Nephron progenitor cell (in vitro differentiated cells): Measurements from ENCODE around the gene LARP1.

Experiments
- DNase-seq: peaks from one replicate; pipeline ENCODE4 v3.0.0; 2021
- H3K27ac Mint-ChIP-seq: 2 replicates; pipeline ENCODE4 v1.8.0; 2021; ENCODE audit warnings: mild to moderate bottlenecking, moderate library complexity, mixed read lengths
- H3K27me3 Mint-ChIP-seq: 2 replicates; pipeline ENCODE4 v1.8.0; 2021; ENCODE audit warnings: mild to moderate bottlenecking, low read depth, mixed read lengths; ENCODE audit not compliant: poor library complexity
- H3K36me3 Mint-ChIP-seq: 2 replicates; pipeline ENCODE4 v1.8.0; 2021; ENCODE audit warnings: low read depth, mixed read lengths
- H3K4me1 Mint-ChIP-seq: 2 replicates; pipeline ENCODE4 v1.8.0; 2021; ENCODE audit warnings: mixed read lengths
- H3K4me3 Mint-ChIP-seq: 2 replicates; pipeline ENCODE4 v1.8.0; 2021; ENCODE audit warnings: mild to moderate bottlenecking, moderate library complexity, mixed read lengths
- H3K9me3 Mint-ChIP-seq: 2 replicates; pipeline ENCODE4 v1.8.0; 2021; ENCODE audit warnings: mild to moderate bottlenecking, moderate library complexity, mixed read lengths
- TF ChIP-seq, protein P1 (sequence below): fragments of 200-600 bp; sonication (generic); IDR thresholded peaks from 2 replicates; pipeline ENCODE4 v1.5.0; 2021; ENCODE audit warnings: antibody characterized with exemption

LARP1 gene

DNA sequence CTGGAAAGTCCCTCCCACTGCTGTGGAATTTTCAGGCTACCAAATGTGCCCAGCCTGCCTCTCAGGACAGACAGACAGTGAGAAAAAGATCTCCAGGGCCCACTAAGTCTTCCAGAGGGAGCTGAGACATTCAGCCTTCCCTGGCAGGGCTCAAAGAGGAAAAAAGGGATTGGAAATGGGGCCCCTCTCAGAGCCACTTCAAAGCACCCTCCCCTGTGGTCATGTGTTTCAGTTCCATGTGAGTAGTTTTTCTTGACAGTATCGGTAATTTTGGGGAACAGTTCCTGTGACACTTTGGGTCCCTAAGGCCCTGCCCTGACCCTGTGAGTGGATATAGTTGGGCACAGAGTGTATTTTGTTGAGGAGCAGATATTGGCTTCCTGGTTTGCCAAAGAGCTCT is 25.0 kb downstream of the LARP1 start:
- peak overlapping the region; percentile 72 for H3K27ac Mint-ChIP-seq
- no peaks in the 10 kb centered on the region for H3K9me3 Mint-ChIP-seq
- no peaks in the 10 kb centered on the region for H3K27me3 Mint-ChIP-seq
- DNase-seq = no peak
- TF ChIP-seq, protein P1, sequence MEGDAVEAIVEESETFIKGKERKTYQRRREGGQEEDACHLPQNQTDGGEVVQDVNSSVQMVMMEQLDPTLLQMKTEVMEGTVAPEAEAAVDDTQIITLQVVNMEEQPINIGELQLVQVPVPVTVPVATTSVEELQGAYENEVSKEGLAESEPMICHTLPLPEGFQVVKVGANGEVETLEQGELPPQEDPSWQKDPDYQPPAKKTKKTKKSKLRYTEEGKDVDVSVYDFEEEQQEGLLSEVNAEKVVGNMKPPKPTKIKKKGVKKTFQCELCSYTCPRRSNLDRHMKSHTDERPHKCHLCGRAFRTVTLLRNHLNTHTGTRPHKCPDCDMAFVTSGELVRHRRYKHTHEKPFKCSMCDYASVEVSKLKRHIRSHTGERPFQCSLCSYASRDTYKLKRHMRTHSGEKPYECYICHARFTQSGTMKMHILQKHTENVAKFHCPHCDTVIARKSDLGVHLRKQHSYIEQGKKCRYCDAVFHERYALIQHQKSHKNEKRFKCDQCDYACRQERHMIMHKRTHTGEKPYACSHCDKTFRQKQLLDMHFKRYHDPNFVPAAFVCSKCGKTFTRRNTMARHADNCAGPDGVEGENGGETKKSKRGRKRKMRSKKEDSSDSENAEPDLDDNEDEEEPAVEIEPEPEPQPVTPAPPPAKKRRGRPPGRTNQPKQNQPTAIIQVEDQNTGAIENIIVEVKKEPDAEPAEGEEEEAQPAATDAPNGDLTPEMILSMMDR = no peak
- no peak overlapping the region for H3K4me3 Mint-ChIP-seq
- peaks cover 6% of the 10 kb centered on the region for H3K36me3 Mint-ChIP-seq
- peaks cover 62% of the 10 kb centered on the region for H3K4me1 Mint-ChIP-seq

DNA sequence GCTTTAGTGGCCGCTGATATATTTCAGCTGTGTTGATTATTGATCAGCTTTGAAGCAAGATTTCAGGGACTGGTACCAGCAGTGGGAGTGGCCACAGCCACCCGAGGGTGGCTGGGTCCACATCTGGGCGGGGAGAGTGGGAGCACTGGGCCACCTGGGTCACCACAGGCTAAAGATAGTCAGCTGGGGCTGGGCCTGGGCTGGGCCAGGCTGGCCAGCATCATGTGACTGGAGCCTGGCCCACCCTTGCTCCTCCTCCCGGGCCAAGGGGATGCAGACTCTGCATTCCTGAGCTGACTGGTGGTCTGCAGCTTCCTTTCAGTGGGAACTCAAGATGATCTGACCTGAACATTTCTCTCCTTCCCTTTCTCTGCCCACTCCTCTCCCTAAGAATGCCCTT is 27.1 kb downstream of the LARP1 start:
- H3K36me3 Mint-ChIP-seq = peaks cover 6% of the 10 kb centered on the region
- peak overlapping the region; percentile 46 for H3K27ac Mint-ChIP-seq
- no peak for DNase-seq

DNA sequence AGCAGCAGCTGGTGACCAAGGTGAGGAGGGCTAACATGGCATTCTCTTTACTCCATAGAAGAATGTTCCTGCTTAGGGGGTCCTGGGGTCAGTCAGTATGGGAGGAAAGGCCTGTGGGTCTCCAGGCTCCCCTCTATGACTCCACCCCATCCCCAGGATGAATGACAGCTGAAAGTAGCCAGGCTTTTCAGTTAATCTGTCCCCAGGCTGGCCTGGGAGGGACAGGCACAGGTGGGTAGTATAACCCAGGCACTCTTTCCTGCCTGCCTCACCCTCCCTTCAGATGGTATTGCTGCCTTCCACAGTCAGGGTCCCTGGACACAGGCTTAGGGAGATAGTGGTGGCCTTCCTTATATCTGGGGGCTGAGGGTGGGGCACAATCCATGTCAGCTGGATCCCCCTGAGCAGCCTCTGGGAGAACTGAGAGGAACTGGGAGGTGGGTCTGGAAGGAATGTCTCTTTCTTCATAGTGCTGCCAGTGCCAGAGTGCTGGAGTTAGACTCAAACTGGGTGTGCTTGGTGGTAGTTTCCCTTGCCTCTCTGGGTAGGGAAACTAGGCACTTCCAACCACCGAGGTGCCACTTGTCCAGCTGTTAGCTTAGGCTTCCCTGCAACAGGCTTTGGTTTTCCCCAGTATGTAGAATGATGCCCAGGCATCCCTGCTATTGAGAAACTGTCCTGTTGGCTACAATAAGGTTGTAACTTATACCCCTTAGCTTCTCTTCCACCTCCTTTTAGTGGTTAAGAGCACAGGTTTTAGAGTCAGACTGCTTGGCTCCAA is 27.8 kb downstream of the LARP1 start:
- Mint-ChIP-seq H3K27ac (peak overlapping the region; percentile 85), H3K27me3 (no peaks in the 10 kb centered on the region), H3K4me3 (no peak overlapping the region), H3K36me3 (peaks cover 9% of the 10 kb centered on the region), H3K9me3 (no peaks in the 10 kb centered on the region), H3K4me1 (peaks cover 66% of the 10 kb centered on the region)
- DNase-seq = no peak
- TF ChIP-seq, protein P1 = no peak

More for the DNA sequence above, 27.1 kb downstream of the LARP1 start:
- peaks cover 65% of the 10 kb centered on the region for H3K4me1 Mint-ChIP-seq
- no peaks in the 10 kb centered on the region for H3K27me3 Mint-ChIP-seq
- TF ChIP-seq, protein P1 = no peak
- no peaks in the 10 kb centered on the region for H3K9me3 Mint-ChIP-seq
- H3K4me3 Mint-ChIP-seq = no peak overlapping the region

GRCh38 chr5:154783774-154784460 is 28.7 kb downstream of the LARP1 start:
- Mint-ChIP-seq H3K27ac (no peak overlapping the region), H3K4me1 (peaks cover 70% of the 10 kb centered on the region)

GRCh38 chr5:154784856-154785255 is 29.7 kb downstream of the LARP1 start:
- Mint-ChIP-seq H3K27me3 (no peaks in the 10 kb centered on the region), H3K27ac (peak overlapping the region; percentile 70), H3K36me3 (peaks cover 14% of the 10 kb centered on the region), H3K9me3 (no peaks in the 10 kb centered on the region), H3K4me1 (peaks cover 60% of the 10 kb centered on the region), H3K4me3 (no peak overlapping the region)
- TF ChIP-seq, protein P1 = no peak
- DNase-seq = no peak

More at GRCh38 chr5:154783774-154784460, 28.7 kb downstream of the LARP1 start:
- Mint-ChIP-seq H3K4me3 (no peak overlapping the region), H3K36me3 (peaks cover 18% of the 10 kb centered on the region), H3K27me3 (no peaks in the 10 kb centered on the region), H3K9me3 (no peaks in the 10 kb centered on the region)
- TF ChIP-seq, protein P1 = no peak
- no peak for DNase-seq
